NCI-H1417 treated with DMSO at 0.1 percent for 48 hours (cell line): Measurements from ENCODE around the gene LBR.
"Not testable (repeated sequence)": the region's sequence is repeated elsewhere in the genome, so short reads cannot be mapped to it uniquely, and the experiment has no call there.

ENCODE experiments used
- DNase-seq: peaks from one replicate; lab custom pipeline; 2025; lab: John Stamatoyannopoulos, UW

LBR gene

DNA sequence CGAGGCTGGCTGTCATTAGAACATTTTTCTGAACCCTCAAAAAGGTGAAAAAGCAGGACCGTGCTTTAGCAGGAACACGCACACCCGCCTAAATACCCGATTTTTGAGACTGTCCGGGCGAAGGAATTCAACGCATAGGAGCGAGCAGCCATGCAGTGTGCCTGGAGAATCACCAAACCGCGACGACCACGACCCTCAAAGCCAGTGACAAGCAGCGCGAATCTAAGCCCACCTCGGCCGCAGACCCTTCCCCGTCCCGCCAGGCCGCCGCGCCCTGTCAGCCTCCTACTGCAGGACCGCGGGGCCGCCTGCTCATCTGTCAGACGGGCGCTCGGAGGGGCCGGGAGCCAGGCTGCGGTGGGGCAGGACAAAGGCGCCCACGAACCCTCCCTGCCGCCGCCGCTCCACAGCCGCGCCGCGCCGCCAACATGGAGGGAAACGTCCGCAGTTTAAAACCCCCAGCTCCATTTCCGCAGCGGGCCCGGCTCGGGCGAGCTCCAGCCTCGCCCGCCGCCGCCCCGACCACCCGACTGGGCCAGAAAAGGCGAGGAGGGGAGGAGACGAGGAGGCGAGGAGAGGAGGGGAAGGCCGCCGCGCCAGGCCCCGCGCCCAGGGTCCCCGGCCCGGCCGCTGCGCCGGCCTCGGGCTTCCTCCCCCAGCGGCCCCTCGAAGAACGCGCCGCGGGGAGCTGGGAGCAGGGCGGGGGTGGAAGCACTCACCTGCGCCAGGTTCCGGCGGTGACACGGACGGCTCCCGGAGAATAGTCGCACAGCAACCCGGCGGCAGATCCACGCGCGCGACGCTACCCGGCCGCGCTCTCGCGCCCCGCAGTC is at the start of gene LBR:
LBR (minus strand) TSS at position 804 of the 833 bp plus-strand sequence. CDS start 3,963 bp downstream, outside the sequence.
- DNase-seq = no peak

DNA sequence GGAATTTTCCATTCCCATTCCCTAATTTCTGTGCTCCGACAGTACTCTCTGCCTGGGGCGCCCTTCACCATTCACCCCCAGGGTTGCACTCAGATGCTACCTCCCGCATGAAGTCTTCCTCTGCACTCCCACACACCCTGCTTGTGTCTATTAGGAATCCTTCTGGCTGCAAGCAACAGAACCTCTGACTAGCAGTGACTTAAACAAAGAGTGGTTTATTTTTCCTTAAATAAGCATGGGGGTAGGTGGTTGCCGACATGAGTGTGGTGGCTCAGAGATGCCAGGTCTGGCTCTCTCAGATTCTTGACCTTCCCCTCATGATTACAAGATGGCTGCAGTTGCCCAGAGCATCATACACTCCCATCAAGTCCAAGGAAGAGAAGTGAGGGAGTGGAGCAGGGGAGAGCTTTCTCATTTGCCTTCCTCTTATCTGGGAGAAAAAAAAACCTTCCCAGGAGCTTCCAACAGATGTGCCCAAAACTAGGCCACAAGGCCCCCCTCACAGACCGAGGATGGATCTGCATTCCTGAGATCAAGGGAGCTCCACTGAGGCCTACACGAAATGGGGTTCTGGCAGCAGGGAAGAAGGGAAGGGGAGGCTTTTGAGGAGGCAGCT is 49.6 kb upstream of the LBR start:
- DNase-seq = no peak

DNA sequence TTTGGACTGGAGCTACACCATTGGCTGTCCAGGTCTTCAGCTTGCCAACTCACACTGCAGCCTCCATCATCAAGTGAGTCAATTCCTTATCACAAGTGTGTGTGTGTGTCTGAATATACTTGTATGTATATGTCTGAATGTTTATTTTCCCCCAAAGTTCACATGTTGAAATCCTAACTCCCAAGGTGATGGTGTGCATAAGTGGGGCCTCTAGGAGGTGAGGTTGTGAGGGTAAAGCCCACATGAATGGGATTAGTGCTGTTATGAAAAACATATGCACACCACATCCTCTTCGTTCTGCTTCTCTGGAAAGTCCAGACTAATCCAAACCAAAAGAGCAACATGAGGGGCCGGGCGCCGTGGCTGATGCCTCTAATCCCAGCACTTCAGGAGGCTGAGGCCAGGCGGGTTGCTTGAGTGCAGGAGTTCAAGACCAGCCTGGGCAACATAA is 48.7 kb upstream of the LBR start:
- no peak for DNase-seq

DNA sequence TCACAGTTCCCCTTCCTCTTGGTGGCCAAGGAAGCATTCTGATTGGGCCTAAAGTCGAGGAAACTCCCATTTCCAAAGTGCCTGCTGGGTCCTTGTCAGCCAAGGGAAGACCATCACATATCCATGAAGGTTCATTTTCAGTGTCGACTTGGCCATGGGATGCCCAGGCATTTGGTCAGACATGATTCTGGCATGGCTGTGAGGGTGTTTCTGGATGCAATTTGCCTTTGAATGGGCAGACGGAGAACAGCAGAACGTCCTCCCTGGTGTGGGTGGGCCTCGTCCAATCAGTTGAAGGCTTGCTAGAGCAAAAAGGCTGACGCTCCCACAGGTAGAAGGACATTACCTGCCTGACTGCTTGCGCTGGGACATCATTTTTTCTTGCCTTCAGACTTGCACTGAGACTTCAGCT is 48.3 kb upstream of the LBR start:
- DNase-seq = no peak

DNA sequence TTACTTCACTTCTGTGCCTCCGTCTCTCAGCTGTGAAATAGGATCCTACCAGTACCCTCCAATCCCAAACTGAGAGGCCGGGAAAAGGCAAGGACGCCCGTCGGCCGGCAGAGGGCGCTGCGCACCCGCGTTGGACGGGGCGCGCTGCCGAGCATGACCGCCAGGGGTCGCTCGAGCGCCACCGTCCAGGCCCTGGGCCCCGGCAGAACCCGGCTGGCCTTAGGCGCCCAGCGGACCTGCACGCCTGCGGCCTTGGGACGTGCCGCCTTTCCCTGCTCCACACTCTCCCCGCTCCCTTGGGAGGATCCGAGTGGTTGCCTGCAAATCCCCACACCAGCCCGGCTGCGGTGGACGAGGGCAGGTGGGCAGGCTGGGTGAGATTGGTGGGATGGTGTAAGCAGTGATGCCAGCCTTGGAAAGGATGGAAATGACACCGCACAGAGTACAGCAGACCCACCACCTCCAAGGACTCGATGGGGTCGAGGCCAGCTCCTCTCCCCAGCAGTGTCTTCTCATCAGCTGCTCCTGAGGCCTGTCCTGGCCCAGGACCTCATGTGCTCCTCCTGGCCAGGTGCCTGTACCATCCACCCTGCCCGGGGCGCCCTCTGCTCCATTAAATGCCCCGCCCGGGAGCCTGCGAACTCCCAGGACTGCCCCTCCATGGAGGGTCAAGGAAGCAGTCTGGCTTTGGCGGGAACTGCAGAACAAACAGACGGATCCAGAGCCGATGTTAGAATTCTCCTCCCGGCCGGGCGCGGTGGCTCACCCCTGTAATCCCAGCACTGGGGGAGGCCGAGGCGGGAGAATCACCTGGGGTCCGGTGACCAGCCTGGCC is 47.4 kb upstream of the LBR start:
- DNase-seq = no peak

DNA sequence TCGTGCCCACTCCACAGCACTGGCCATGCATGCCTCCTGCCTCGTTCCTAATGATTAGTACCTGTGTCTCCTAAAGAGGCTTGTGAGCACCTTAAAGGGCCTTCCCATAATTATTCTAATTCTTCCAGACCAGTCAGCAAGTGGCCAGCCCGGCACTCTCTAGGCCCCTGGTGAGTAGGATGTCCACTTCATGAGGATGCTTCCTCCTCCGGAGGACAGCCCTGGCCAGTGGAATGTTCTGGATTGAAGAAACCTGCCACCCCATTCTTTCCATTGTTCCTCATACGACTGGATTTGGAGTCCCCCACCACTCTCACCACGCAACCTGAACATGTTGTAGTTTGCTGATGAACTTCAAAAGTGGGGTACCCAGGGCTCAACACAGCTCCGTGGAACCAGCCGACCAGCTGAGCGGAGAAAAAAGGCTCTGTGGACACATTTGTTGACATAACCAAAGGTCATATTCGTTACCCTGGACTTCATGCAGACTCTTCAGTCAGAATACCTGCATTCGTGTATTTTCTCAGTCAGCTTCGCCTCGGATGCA is 46.7 kb upstream of the LBR start:
- no peak for DNase-seq

DNA sequence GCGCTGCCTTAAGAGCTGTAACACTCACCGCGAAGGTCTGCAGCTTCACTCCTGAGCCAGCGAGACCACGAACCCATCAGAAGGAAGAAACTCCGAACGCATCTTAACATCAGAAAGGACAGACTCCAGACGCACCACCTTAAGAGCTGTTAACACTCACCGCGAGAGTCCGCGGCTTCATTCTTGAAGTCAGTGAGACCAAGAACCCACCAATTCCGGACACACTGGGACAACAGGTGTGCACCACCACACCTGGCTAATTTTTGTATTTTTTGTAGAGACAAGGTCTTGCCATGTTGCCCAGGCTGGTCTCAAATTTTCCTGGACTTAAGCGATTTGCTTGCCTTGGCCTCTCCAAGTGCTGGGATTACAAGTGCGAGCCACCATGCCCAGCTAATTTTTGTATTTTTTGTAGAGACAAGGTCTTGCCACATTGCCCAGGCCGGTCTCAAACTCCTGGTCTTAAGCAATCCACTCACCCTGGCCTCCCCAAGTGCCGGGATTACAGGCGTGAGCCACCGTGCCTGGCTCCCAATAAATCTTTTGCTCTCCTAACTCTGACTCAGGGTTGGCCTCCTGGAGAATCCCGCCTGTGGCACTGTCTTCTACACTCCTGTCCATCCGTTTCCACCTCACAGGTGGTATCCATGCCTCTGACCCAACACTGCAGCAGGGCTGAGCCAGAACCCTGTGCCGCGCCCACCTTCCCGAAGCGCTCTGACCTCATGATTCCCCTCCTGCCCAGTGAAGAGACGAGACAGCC is 46.0 kb upstream of the LBR start:
- not testable (repeated sequence) for DNase-seq

DNA sequence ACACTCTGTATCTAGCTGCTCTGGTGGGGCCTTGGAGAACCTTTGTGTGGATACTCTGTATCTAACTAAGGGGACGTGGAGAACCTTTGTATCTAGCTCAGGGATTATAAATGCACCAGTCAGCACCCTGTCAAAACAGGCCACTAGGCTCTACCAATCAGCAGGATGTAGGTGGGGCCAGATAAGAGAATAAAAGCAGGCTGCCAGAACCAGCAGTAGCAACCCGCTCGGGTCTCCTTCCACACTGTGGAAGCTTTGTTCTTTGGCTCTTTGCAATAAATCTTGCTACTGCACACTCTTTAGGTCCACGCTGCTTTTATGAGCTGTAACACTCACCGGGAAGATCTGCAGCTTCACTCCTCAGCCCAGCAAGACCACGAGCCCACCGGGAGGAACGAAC is 45.4 kb upstream of the LBR start:
- not testable (repeated sequence) for DNase-seq

DNA sequence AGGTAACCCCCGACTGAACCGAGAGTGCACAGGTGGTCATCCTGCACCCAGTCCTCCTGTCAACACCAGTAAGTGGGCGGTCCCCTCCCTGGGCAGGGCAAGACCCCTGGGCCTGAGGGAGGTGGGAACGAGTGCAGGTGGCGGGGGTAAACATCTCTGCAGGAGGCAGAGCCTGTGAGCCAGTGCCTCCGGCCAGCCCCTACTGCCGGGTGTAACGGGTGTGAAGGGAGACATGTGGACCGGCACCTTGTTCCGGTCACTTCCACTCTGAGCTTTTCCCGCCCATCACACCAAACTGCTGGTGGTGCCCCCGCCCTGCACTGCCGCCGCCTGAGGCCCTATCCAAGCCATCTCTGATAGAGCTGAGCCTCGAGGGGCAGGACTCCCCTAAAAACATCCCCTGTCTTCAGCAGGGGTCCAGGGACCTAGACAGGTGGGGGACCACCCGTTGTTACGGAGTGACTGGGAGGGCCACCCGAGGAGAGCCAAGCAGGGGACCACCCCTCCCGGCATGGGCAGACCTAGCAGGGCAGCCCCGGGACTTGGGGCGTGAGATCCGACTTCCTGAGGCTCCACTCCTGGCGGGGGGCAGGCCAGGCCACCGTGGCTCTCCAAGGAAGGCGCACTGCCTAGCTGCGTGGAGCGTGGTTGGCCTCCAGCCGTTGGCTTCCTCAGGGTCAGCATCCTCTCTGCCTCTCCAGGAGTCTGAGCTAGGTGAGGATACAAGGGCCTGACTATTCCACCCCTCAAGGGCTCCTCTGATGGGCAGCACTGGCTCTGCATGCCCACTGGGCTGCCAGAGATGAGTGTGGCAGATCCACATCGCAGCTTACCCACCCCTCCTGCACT is 43.8 kb upstream of the LBR start:
- no peak for DNase-seq

DNA sequence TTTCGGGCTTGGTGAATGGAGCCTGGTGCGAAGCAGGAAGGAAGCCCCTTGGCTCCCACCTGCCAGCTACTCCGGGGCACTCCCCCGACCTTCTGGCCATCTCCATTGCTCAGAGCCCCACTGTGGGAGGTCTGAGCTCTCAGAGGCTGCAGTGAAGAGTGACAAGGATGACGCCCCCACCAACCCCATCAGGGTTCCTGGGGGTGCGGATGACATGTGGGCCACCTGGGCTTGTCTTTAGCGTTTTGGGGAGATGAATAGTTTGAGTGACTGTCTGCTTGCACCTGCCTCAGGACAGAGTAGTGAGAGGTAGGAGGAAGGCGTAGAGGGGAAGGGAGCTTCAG is 43.2 kb upstream of the LBR start:
- DNase-seq = no peak

DNA sequence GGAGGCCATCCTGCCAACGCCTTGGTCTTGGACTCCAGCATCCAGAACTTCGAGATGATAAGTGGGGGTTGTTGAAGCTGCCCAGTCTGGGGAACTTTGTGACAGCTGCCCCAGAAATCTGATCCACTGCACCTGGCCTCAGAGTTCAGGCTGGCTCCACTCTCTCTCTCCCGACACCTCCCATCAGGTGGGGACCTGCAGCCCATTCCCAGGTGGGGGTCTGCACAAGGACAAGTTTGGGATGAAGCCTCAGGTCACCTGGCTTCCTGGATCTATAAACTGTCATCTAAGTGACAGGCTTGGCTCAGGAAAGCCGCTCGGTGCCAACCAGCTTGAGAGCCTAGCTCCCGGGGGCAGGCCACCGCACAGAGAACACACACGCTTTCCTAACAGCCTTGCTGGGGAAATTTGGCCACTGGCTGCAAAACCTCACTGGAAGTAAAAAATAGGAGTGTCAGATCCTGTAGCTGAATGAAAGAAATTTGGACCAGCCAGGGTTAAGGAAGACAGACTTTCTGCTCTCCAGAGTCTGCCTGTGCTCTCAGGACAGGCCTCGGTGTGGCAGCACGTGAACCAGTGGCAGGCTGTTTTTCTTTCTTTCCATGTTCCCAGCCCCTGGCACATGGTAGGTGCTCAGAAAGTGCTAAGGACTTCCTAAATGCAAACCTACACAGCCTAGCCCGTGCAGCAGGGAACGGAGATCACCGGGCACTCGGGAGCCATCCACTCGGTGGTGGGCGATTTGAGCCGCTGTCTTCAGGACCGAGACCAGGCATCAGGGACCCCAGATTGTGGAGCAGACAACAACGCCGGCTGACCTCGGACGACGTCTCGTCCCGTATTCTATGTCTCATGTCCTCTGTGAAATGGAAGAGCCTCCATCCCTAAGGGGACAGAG is 42.6 kb upstream of the LBR start:
- DNase-seq = no peak

DNA sequence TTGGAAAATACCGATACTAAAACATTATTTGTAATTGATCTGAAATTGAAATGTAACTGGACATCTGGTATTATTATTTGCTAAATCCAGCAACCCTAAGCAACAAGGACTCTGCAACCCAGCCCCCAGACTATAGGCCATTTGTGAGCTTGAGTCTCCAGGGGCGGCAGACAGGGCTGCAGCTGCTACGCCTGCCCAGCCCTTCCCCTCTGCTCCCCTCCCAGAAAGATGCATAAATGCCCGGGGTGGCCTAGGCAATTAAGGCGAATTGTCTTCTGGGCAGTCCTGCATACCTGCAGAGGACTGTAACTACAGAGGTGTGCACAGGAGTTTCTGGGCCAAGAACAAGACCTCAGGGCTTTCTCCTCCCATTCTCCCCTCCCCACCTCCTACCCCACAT is 41.2 kb upstream of the LBR start:
- no peak for DNase-seq

DNA sequence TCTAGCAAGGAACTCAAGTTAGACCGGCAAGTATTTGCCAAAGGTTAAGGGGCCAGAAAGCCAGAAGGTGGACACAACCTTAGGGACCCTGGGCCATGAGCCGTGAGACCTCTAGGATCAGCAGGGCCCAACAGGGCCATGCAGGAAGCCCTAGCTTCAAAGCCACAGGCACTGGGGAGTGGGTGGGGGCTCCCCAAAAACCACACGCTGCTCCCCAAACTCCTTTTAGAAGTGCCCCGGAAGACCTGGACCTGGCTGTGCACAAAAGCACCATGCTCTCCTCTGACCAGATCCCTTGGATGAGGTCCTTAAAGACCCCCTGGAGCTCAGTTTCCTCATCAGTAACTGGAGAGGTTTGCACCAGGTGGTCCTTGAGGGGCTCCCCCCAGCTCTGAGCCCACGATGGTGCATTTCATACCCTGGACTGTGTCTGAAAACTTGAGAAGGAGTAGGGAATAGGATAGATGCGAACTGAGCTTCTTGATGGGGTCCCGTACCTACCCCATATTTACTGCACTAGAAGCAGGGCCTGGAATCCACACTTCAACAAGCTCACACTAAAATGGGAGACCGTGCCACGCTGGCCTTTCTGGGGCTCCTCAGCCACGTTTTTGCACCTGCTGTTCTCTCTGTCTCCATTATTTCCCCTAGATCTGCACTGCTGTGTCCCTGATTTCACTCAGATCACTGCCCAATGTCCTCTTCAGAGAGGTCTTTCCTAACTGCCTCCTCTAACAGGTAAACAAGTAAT is 40.6 kb upstream of the LBR start:
- no peak for DNase-seq

DNA sequence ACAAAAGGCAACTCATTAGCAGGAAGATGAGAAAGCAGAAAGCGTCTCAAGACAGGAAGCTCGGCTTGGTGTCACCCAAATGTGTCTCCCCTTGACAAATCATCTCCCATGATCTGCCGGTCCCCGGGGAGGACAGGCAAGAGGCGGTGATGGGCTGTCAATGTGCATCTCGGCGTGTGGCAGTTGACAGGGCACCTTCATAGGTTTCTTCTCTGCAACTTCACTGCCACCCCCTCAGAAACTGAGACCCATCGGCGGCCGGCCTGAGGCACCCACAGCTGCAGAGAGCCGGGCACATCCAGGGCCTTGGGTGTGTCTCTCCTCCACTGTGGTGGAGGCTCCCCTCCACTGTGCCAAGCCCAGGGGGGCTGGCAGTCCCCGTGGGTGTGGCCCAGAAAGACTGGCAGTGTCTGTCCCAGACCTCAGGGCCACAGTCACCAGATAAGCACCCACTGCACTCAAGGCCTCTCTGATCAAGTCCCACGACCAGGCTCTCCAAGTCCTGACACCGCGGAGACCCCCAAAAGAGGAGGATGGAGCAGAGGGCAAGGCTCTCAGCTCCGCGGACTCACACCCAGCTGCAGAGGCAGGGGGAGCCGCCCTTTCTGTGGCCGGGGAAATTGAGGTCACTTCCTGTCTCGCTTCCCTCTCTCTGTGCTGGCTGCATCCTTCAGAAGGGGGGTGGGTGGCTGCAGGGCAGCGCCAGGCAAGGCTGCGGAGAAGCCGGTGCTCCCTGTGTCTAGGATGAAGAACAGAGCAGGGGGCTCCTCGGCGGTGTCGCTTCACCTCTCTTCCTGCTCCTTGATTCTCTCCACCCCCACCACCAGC is 39.6 kb upstream of the LBR start:
- DNase-seq = no peak

DNA sequence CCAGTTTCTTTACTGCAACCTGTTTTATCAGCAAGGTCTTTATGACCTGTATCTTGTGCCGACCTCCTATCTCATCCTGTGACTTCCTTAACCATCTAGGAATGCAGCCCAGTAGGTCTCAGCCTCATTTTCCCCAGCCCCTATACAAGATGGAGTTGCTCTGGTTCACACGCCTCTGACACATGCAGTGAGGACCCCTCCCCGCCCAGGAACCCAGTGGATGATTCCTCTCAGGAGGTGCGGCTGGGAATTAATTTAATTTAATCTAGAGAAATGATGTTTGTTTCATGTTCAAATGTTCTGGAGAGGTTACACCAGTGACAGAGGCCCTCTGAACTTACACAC is 39.0 kb upstream of the LBR start:
- DNase-seq = no peak

DNA sequence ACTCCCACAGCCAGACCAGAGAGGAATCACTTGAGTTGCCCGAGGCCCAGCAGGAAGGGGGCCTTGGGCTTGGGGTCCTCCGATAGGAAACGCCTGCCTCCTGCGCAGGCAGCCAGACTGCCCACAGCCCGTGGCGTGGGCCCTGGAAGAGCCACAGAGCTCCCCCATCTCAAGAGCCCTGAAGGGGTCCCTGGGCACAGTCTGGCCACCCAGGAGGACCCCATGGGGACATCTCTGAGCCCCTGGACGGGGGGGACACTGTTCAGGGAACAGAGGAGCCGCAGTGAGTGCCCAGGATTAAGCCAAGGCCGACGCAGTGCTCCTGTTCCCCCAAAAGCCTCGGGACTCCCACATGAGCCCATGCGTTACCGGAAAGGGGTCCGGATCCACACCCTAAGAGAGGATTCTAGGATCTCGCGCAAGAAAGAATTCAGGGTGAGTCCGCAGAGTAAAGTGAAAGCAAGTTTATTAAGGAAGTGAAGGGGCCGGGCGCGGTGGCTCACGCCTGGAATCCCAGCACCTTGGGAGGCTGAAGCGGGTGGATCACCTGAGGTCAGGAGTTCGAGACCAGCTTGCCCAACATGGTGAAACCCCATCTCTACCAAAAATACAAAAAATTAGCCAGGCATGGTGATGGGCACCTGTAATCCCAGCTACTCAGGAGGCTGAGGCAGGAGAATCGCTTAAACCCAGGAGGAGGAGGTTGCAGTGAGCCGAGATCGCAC is 38.1 kb upstream of the LBR start:
- no peak for DNase-seq
